MCF 10A (cell line): Measurements from ENCODE around the gene SMIM11. TPM values are rescaled to one million over a fixed set of nuclear protein-coding genes. Genes with fewer than 3 reads are reported as not detected.
A peak's percentile ranks its signal among the peaks of the same experiment; 100 is the strongest.
"Not testable (repeated sequence)": the region's sequence is repeated elsewhere in the genome, so short reads cannot be mapped to it uniquely, and the experiment has no call there.

ENCODE experiments used
- Bru-seq: library from RNA; stranded (reverse); fragments of 400-500 nt; gene quantifications from one replicate; lab custom pipeline; 2021; lab: Mats Ljungman, UMichigan
- BruChase-seq, 2 experiments: library from RNA; stranded (reverse); fragments of 400-500 nt; gene quantifications; one replicate each; lab custom pipeline; 2021; lab: Mats Ljungman, UMichigan
- BruUV-seq: library from RNA; stranded (reverse); fragments of 400-500 nt; replicated peaks from 2 replicates; lab custom pipeline; 2021; lab: Mats Ljungman, UMichigan
- CTCF ChIA-PET: fragments of 300-600 bp; sonication (Branson Sonifier 250); formaldehyde crosslinking; extraction: SDS; loops from one replicate; lab custom pipeline; 2021; ENCODE audit warnings: antibody characterized with exemption, inconsistent platforms; lab: Yijun Ruan, JAX
- POLR2A ChIA-PET: fragments of 300-600, 350-650 bp; sonication (Branson Sonifier 250); formaldehyde crosslinking; extraction: SDS; loops from one replicate; lab custom pipeline; 2020; ENCODE audit warnings: antibody characterized with exemption, inconsistent platforms; lab: Yijun Ruan, JAX
- DNase-seq: peaks from one replicate; pipeline ENCODE4 v3.0.0-alpha.2; 2018; ENCODE audit not compliant: unreplicated experiment
- H3K27ac Mint-ChIP-seq: one replicate; pipeline ENCODE4 v1.8.0; 2022; ENCODE audit warnings: mild to moderate bottlenecking, low read depth, mixed read lengths; ENCODE audit not compliant: unreplicated experiment
- H3K27me3 Mint-ChIP-seq: one replicate; pipeline ENCODE4 v1.8.0; 2022; ENCODE audit warnings: mixed read lengths; ENCODE audit not compliant: insufficient read depth, unreplicated experiment
- H3K36me3 Mint-ChIP-seq: one replicate; pipeline ENCODE4 v1.8.0; 2022; ENCODE audit warnings: mild to moderate bottlenecking, moderate library complexity, mixed read lengths; ENCODE audit not compliant: insufficient read depth, unreplicated experiment
- H3K4me1 Mint-ChIP-seq: one replicate; pipeline ENCODE4 v1.8.0; 2022; ENCODE audit warnings: mixed read lengths; ENCODE audit not compliant: insufficient read depth, unreplicated experiment
- H3K4me3 Mint-ChIP-seq: one replicate; pipeline ENCODE4 v1.8.0; 2022; ENCODE audit warnings: mild to moderate bottlenecking, moderate library complexity, mixed read lengths; ENCODE audit not compliant: unreplicated experiment
- H3K9me3 Mint-ChIP-seq: one replicate; pipeline ENCODE4 v1.8.0; 2022; ENCODE audit warnings: mixed read lengths; ENCODE audit not compliant: unreplicated experiment
- CTCF ChIP-seq: fragments of 200-600 bp; IDR thresholded peaks from one replicate; pipeline ENCODE4 v1.8.0; 2022; ENCODE audit warnings: antibody characterized with exemption, mild to moderate bottlenecking; ENCODE audit not compliant: unreplicated experiment
- intact Hi-C: fragments of 100-400 bp; cut with micrococcal nuclease; formaldehyde crosslinking; loops from 2 replicates; pipeline ENCODE4 v1.14.1; 2022
- long read RNA-seq: library from polyadenylated mRNA; stranded (forward); transcript quantifications from one replicate; pipeline ENCODE4 v2.0.0, GENCODE V29; 2022
- total RNA-seq: library from RNA; stranded (reverse); gene quantifications from 2 replicates; pipeline ENCODE4 v1.2.3, GENCODE V29; 2022

SMIM11 gene
- total RNA-seq (6.8 and 25.6 TPM in 2 replicates), Bru-seq, nascent RNA (percentile 9 among the genes with signal in this experiment), BruChase-seq, experiment 1, labeled RNA remaining after a 6-hour chase (not detected), BruChase-seq, experiment 2, labeled RNA remaining after a 2-hour chase (percentile 13 among the genes with signal in this experiment)
- long read RNA-seq, transcript SMIM11A-201 (4 exons, 850 nt), result major isoform, 22 of 30 reads
- long read RNA-seq, partial matches to known transcripts, result 1 of 30 reads
- long read RNA-seq, other reads (novel, unspliced or antisense), result 3 of 30 reads

GRCh38 chr21:34374940-34375618 lies at the start of gene SMIM11:
Gene SMIM11 (plus strand): TSS chr21:34375507. CDS start chr21:34379505, 3,998 bp downstream.
- BruUV-seq, result TSS peak; percentile 45
- H3K36me3 Mint-ChIP-seq, DNase-seq, H3K27ac Mint-ChIP-seq, H3K27me3 Mint-ChIP-seq, H3K4me1 Mint-ChIP-seq, POLR2A ChIA-PET, H3K9me3 Mint-ChIP-seq, CTCF ChIA-PET, intact Hi-C loops, H3K4me3 Mint-ChIP-seq: not testable (repeated sequence)

GRCh38 chr21:34330055-34330454 lies 45.3 kb upstream of the SMIM11 start:
- Mint-ChIP-seq H3K27ac (no peak overlapping the region), H3K4me1 (no peaks in the 10 kb centered on the region), H3K9me3 (no peaks in the 10 kb centered on the region), H3K4me3 (no peak overlapping the region), H3K27me3 (peaks cover 12% of the 10 kb centered on the region), H3K36me3 (no peaks in the 10 kb centered on the region)
- no TSS peak for BruUV-seq
- CTCF ChIA-PET, result no interaction called here
- TF ChIP-seq CTCF, result no peak
- no peak for DNase-seq
- POLR2A ChIA-PET, result no interaction called here
- intact Hi-C loops, result no loop called here

- H3K27ac Mint-ChIP-seq, result no peak overlapping the region
- H3K4me1 Mint-ChIP-seq, result no peaks in the 10 kb centered on the region
- TF ChIP-seq CTCF, result no peak
- H3K4me3 Mint-ChIP-seq, result no peak overlapping the region
- intact Hi-C loops, result no loop called here
- peaks cover 12% of the 10 kb centered on the region for H3K27me3 Mint-ChIP-seq
- DNase-seq, result no peak
- no peaks in the 10 kb centered on the region for H3K9me3 Mint-ChIP-seq
- POLR2A ChIA-PET, result interaction anchor here (0.6 kb wide), 1 partner anchor 114 kb away, joined by 5 read pairs; no protein-coding TSS in a partner anchor
- no TSS peak for BruUV-seq
- CTCF ChIA-PET, result interaction anchor here (1.0 kb wide), 1 partner anchor 300 kb away, joined by 4 read pairs; no protein-coding TSS in a partner anchor
- H3K36me3 Mint-ChIP-seq, result no peaks in the 10 kb centered on the region
Observed at GRCh38 chr21:34331726-34332125, 43.6 kb upstream of the SMIM11 start.

GRCh38 chr21:34332347-34332746 lies 43.0 kb upstream of the SMIM11 start:
- intact Hi-C loops, result no loop called here
- Mint-ChIP-seq H3K4me3 (no peak overlapping the region), H3K4me1 (no peaks in the 10 kb centered on the region), H3K36me3 (no peaks in the 10 kb centered on the region), H3K27ac (no peak overlapping the region), H3K27me3 (peaks cover 11% of the 10 kb centered on the region), H3K9me3 (no peaks in the 10 kb centered on the region)
- no peak for TF ChIP-seq CTCF
- CTCF ChIA-PET, result interaction anchor here (1.0 to 3.2 kb wide), 2 partner anchors 299 to 409 kb away, joined by 4 to 13 read pairs; no protein-coding TSS in a partner anchor
- no TSS peak for BruUV-seq
- no peak for DNase-seq
- POLR2A ChIA-PET, result no interaction called here
